Heart right ventricle (tissue), 16 donors: Measurements from ENCODE around the gene ADAMTSL2. TPM values are rescaled to one million over a fixed set of nuclear protein-coding genes. Genes with fewer than 3 reads are reported as not detected.

Source experiments
- ATAC-seq, 8 donors: fragments of 200-7000 bp; cut with Tn5 transposase; one replicate each; pipeline ENCODE4 v1.9.1; 2020; ENCODE audit warnings: mild to moderate bottlenecking in 8 of 8, moderate library complexity in 8 of 8, moderate number of reproducible peaks in 1 of 8
- DNase-seq, 2 donors: peaks; one replicate each; pipeline ENCODE4 v3.0.0-alpha.2; 2020
- H3K27ac ChIP-seq, 10 donors: fragments of 200-600 bp; sonication (generic) in 2 of 10; one replicate each; pipeline versions ENCODE4 v1.5.0 to v1.8.0; 2020 to 2022; ENCODE audit warnings: mild to moderate bottlenecking in 3 of 10
- H3K27me3 ChIP-seq, 7 donors: fragments of 200-600 bp; one replicate each; pipeline ENCODE4 v1.8.0; 2021 to 2022; ENCODE audit warnings: mild to moderate bottlenecking in 2 of 7
- H3K36me3 ChIP-seq, 9 donors: fragments of 200-600 bp; sonication (generic) in 1 of 9; one replicate each; pipeline versions ENCODE4 v1.5.0 to v1.8.0; 2020 to 2022; ENCODE audit warnings: mild to moderate bottlenecking in 2 of 9
- H3K4me1 ChIP-seq, 9 donors: fragments of 200-600 bp; sonication (generic) in 1 of 9; one replicate each; pipeline versions ENCODE4 v1.5.0 to v1.8.0; 2020 to 2022; ENCODE audit warnings: mild to moderate bottlenecking in 4 of 9
- H3K4me3 ChIP-seq, 10 donors: fragments of 200-600 bp; sonication (generic) in 2 of 10; one replicate each; pipeline versions ENCODE4 v1.5.0 to v1.8.0; 2020 to 2022; ENCODE audit warnings: mild to moderate bottlenecking in 7 of 10, moderate library complexity in 2 of 10
- H3K9me3 ChIP-seq, 11 donors: fragments of 200-600 bp in 10 of 11; sonication (generic) in 2 of 11; one replicate each; pipeline versions ENCODE4 v1.5.0 to v1.8.0; 2013 to 2022; ENCODE audit warnings: mild to moderate bottlenecking in 2 of 11, control low read depth in 1 of 11, moderate library complexity in 1 of 11
- CTCF ChIP-seq, 9 donors: fragments of 200-600 bp; sonication (generic) in 2 of 9; IDR thresholded peaks; one replicate each; pipeline versions ENCODE4 v1.5.0 to v1.8.0; 2021 to 2022; ENCODE audit warnings: antibody characterized with exemption in 9 of 9, mild to moderate bottlenecking in 5 of 9, moderate library complexity in 1 of 9
- WGBS, 2 donors: extraction: QIAGEN DNeasy Blood & Tissue Kit; methylation state at CpG; one replicate each; pipeline ENCODE4 v1.1.7; 2013; ENCODE audit warnings: inconsistent platforms in 1 of 2; 5-methylcytosine and 5-hydroxymethylcytosine counted together
- intact Hi-C, 10 donors: fragments of 100-400 bp; cut with DNase I; formaldehyde crosslinking; loops; one replicate each; pipeline versions ENCODE4 v1.11.1 to v1.14.2; 2022
- polyA plus RNA-seq, 2 donors: library from polyadenylated mRNA; stranded (reverse); fragments of 200-250 nt; gene quantifications; one replicate each; pipeline ENCODE4 v1.2.3, GENCODE V29; 2013
- total RNA-seq, 10 donors: library from RNA; stranded (reverse); fragmentation: NEBNext Ultra II Directional in 3 of 10; extraction: Animal tissue kit (Norgen Biotek cat#: 25700) in 3 of 10; gene quantifications; one replicate each; pipeline versions ENCODE4 v1.2.1 to v1.2.4, GENCODE V29; 2021 to 2023
- donor health status: Arrhythmogenic right ventricular cardiomyopathy.
- donor health status: ischemic (EF 13 %, LVEDD 7.1; RV severe dilation, severe dysfunction).
- donor health status: healthy with polysubstance abuse.
- donor health status: DM: no; HTN: yes; CAD: no.
- donor health status: DM: no; HTN: no; CAD: no.
- donor health status: ischemic (EF 25% LVEDD 6.9; RV normal size, moderate dysfunction).
- donor health status: ischemic (EF 25% LVEDD 5.7; RV mildly dilated, moderate dysfunction).
- donor health status: healthy.
- donor health status: DM: yes; HTN: yes; CAD: no.
- donor health status: Ischemic cardiomyopathy.
- donor health status: ischemic (EF 35%, LVEDD 5.7; RV mildly dilated, moderate dysfunction).
- donor health status: nonischemic (EF 11% LVEDD 7.7; RV severe dilation, severe dysfunction).
- donor health status: DM: yes; HTN: yes; CAD: no.
- donor health status: PGD.
- donor health status: ischemic (EF 29% LVEDD 5.4; RV normal size, mild dysfunction).
- donor health status: nonischemic (EF 23%, LVEDD 6.1; RV moderate dilation, normal function).

The ADAMTSL2 gene
- total and polyA plus RNA-seq, 12 donors = 2.0 to 9.1 (median 4.5) TPM

- ATAC-seq (peak in 1 of 8 donors; percentile 11), DNase-seq (no peak)
- peaks cover 0 to 31% (median 18%) of the 10 kb centered on the region in 11 donors for H3K9me3 ChIP-seq
- WGBS, 2 donors = 78 to 87% methylated on average over 7 of the region's 7 CpGs
- H3K36me3 ChIP-seq = no peaks in the 10 kb centered on the region
- intact Hi-C loops = no loop called here
- no peaks in the 10 kb centered on the region for H3K4me1 ChIP-seq
- no peak overlapping the region for H3K27ac ChIP-seq
- H3K4me3 ChIP-seq = no peak overlapping the region
- no peak for TF ChIP-seq CTCF (IDR thresholded peaks at IDR 0.05)
- H3K27me3 ChIP-seq = peaks cover 0 to 36% (median 22%) of the 10 kb centered on the region in 7 donors
Observed at GRCh38 chr9:133598978-133599377, 64.5 kb downstream of the ADAMTSL2 start.

- ATAC-seq (no peak), DNase-seq (no peak)
- Histone ChIP-seq H3K4me3 (no peak overlapping the region), H3K9me3 (peaks cover 0 to 31% (median 18%) of the 10 kb centered on the region in 11 donors), H3K4me1 (no peaks in the 10 kb centered on the region), H3K27me3 (peaks cover 0 to 38% (median 25%) of the 10 kb centered on the region in 7 donors), H3K27ac (no peak overlapping the region), H3K36me3 (no peaks in the 10 kb centered on the region)
- no peak for TF ChIP-seq CTCF (IDR thresholded peaks at IDR 0.05)
- 94 to 96% methylated on average over 6 of the region's 6 CpGs for WGBS, 2 donors
- intact Hi-C loops = no loop called here
Observed at GRCh38 chr9:133599470-133600173, 65.1 kb downstream of the ADAMTSL2 start.

- peaks cover 0 to 48% (median 35%) of the 10 kb centered on the region in 7 donors for H3K27me3 ChIP-seq
- H3K4me1 ChIP-seq = no peaks in the 10 kb centered on the region
- DNase-seq (no peak), ATAC-seq (no peak)
- H3K27ac ChIP-seq = no peak overlapping the region
- TF ChIP-seq CTCF (IDR thresholded peaks at IDR 0.05) = no peak
- intact Hi-C loops = no loop called here
- H3K4me3 ChIP-seq = no peak overlapping the region
- 53 to 58% methylated on average over 7 of the region's 7 CpGs for WGBS, 2 donors
- peaks cover 0 to 31% (median 18%) of the 10 kb centered on the region in 11 donors for H3K9me3 ChIP-seq
- H3K36me3 ChIP-seq = no peaks in the 10 kb centered on the region
Observed at GRCh38 chr9:133600739-133601138, 66.2 kb downstream of the ADAMTSL2 start.

- no peak overlapping the region for H3K27ac ChIP-seq
- ATAC-seq (no peak), DNase-seq (no peak)
- H3K9me3 ChIP-seq = peaks cover 0 to 25% (median 13%) of the 10 kb centered on the region in 11 donors
- peaks cover 0 to 57% (median 45%) of the 10 kb centered on the region in 7 donors for H3K27me3 ChIP-seq
- H3K4me1 ChIP-seq = no peaks in the 10 kb centered on the region
- WGBS, 2 donors = 82 to 91% methylated on average over 10 of the region's 10 CpGs
- intact Hi-C loops = no loop called here
- no peaks in the 10 kb centered on the region for H3K36me3 ChIP-seq
- TF ChIP-seq CTCF (IDR thresholded peaks at IDR 0.05) = no peak
- H3K4me3 ChIP-seq = no peak overlapping the region
Observed at GRCh38 chr9:133601746-133602145, 67.2 kb downstream of the ADAMTSL2 start.
